IMR-90 (cell line): ENCODE results near the gene POLR2M. TPM values are rescaled to one million over a fixed set of nuclear protein-coding genes. Genes with fewer than 3 reads are reported as not detected.

Experiments used
- ATAC-seq: fragments of 200-7000 bp; cut with Tn5 transposase; 2 replicates; pipeline ENCODE4 v1.9.1; 2020; ENCODE audit warnings: low read depth, mild to moderate bottlenecking, moderate library complexity
- BruUV-seq: library from RNA; stranded (reverse); fragments of 400-500 nt; replicated peaks from 2 replicates; lab custom pipeline; 2021; lab: Mats Ljungman, UMichigan
- CTCF ChIA-PET: fragments of 300-600 bp; formaldehyde crosslinking; extraction: SDS; loops from one replicate; lab custom pipeline; 2021; ENCODE audit warnings: antibody characterized with exemption; lab: Yijun Ruan, JAX
- POLR2A ChIA-PET: fragments of 300-600 bp; sonication (Branson Sonifier 250); formaldehyde crosslinking; loops from one replicate; lab custom pipeline; 2022; ENCODE audit warnings: antibody characterized with exemption; ENCODE audit not compliant: unreplicated experiment; lab: Charles Lee
- DNase-seq: peaks from one replicate; pipeline ENCODE4 v3.0.0; 2013
- H2AFZ ChIP-seq: replicated peaks from 2 replicates; pipeline ENCODE3; 2013; ENCODE audit warnings: low read length, mild to moderate bottlenecking; ENCODE audit not compliant: poor library complexity
- H2AK5ac ChIP-seq: 2 replicates; pipeline ENCODE4 v1.6.1; 2013; ENCODE audit warnings: low read depth, low read length, inconsistent platforms
- H2AK9ac ChIP-seq: replicated peaks from 2 replicates; pipeline ENCODE3; 2013; ENCODE audit warnings: mild to moderate bottlenecking, low read depth, low read length, moderate library complexity; ENCODE audit not compliant: poor library complexity
- H2BK120ac ChIP-seq: 2 replicates; pipeline ENCODE4 v1.6.1; 2013; ENCODE audit warnings: low read depth, low read length, inconsistent platforms
- H2BK15ac ChIP-seq: 3 replicates; pipeline ENCODE4 v1.6.1; 2013; ENCODE audit warnings: low read depth, low read length, inconsistent platforms
- H2BK20ac ChIP-seq: 2 replicates; pipeline ENCODE4 v1.6.1; 2013; ENCODE audit warnings: low read depth, mild to moderate bottlenecking, inconsistent platforms, low read length, moderate library complexity
- H2BK5ac ChIP-seq: 2 replicates; pipeline ENCODE4 v1.6.1; 2013; ENCODE audit warnings: mild to moderate bottlenecking, low read depth, low read length, inconsistent platforms; ENCODE audit not compliant: poor library complexity, severe bottlenecking
- H3K14ac ChIP-seq: replicated peaks from 2 replicates; pipeline ENCODE4 v1.6.1; 2013; ENCODE audit warnings: low read depth, low read length, inconsistent platforms
- H3K18ac ChIP-seq: 2 replicates; pipeline ENCODE4 v1.6.1; 2013; ENCODE audit warnings: low read depth, low read length, control low read depth
- H3K23ac ChIP-seq: 2 replicates; pipeline ENCODE4 v1.6.1; 2013; ENCODE audit warnings: low read depth, low read length, inconsistent platforms
- H3K27ac ChIP-seq: 2 replicates; pipeline ENCODE4 v1.5.1; 2013; ENCODE audit warnings: mild to moderate bottlenecking, control low read depth, low read length; ENCODE audit not compliant: insufficient read depth
- H3K27me3 ChIP-seq: 2 replicates; pipeline ENCODE4 v1.6.1; 2013; ENCODE audit warnings: low read length; ENCODE audit not compliant: control insufficient read depth, insufficient read depth
- H3K36me3 ChIP-seq: 2 replicates; pipeline ENCODE4 v1.6.1; 2013; ENCODE audit warnings: low read length, mixed read lengths; ENCODE audit not compliant: control insufficient read depth, insufficient read depth
- H3K4ac ChIP-seq: 2 replicates; pipeline ENCODE4 v1.6.1; 2013; ENCODE audit warnings: low read depth, low read length, inconsistent platforms
- H3K4me1 ChIP-seq: 2 replicates; pipeline ENCODE4 v1.6.1; 2013; ENCODE audit warnings: low read length, mixed read lengths; ENCODE audit not compliant: control insufficient read depth, insufficient read depth
- H3K4me2 ChIP-seq: 2 replicates; pipeline ENCODE4 v1.6.1; 2013; ENCODE audit warnings: low read depth, mild to moderate bottlenecking, control low read depth, low read length, moderate library complexity
- H3K4me3 ChIP-seq: 2 replicates; pipeline ENCODE4 v1.5.1; 2013; ENCODE audit warnings: low read depth, mild to moderate bottlenecking, control low read depth, low read length, moderate library complexity; ENCODE audit not compliant: insufficient read depth
- H3K56ac ChIP-seq: 2 replicates; pipeline ENCODE4 v1.6.1; 2013; ENCODE audit warnings: low read length, inconsistent platforms; ENCODE audit not compliant: insufficient read depth; ENCODE audit errors: extremely low read depth
- H3K79me1 ChIP-seq, 2 experiments: 2 replicates each; pipeline ENCODE4 v1.6.1; 2013; ENCODE audit warnings: low read length in 2 of 2, inconsistent platforms in 1 of 2, low read depth in 1 of 2
- H3K9ac ChIP-seq: 2 replicates; pipeline ENCODE4 v1.6.1; 2013; ENCODE audit warnings: low read depth, low read length, control low read depth
- H3K9me1 ChIP-seq: 2 replicates; pipeline ENCODE4 v1.6.1; 2013; ENCODE audit warnings: low read length, inconsistent platforms; ENCODE audit not compliant: insufficient read depth
- H3K9me3 ChIP-seq: 2 replicates; pipeline ENCODE4 v1.6.1; 2013; ENCODE audit warnings: low read length; ENCODE audit not compliant: control insufficient read depth, insufficient read depth
- H4K20me1 ChIP-seq: 2 replicates; pipeline ENCODE4 v1.6.1; 2013; ENCODE audit warnings: low read length, inconsistent platforms; ENCODE audit not compliant: insufficient read depth
- H4K5ac ChIP-seq: 2 replicates; pipeline ENCODE4 v1.6.1; 2013; ENCODE audit warnings: mild to moderate bottlenecking, low read depth, low read length, control low read depth
- H4K8ac ChIP-seq, 2 experiments: 2 replicates each; pipeline ENCODE4 v1.6.1; 2013; ENCODE audit warnings: low read depth in 2 of 2, low read length in 2 of 2, control low read depth in 1 of 2, inconsistent platforms in 1 of 2
- H4K91ac ChIP-seq: 2 replicates; pipeline ENCODE4 v1.6.1; 2013; ENCODE audit warnings: low read depth, low read length, inconsistent platforms; ENCODE audit not compliant: insufficient read depth
- BHLHE40 ChIP-seq: fragments of 150-350 bp; IDR thresholded peaks from 2 replicates; pipeline ENCODE4 v1.6.1; 2016; ENCODE audit warnings: mild to moderate bottlenecking, low read depth, low read length
- FOS ChIP-seq: fragments of 150-350 bp; IDR thresholded peaks from 2 replicates; pipeline ENCODE4 v1.6.1; 2016; ENCODE audit warnings: low read depth, low read length
- MAFK ChIP-seq: IDR thresholded peaks from 2 replicates; pipeline ENCODE4 v1.6.1; 2012; ENCODE audit warnings: low read depth, low read length, improper control_type of control experiment
- MAZ ChIP-seq: IDR thresholded peaks from 2 replicates; pipeline ENCODE4 v1.6.1; 2012; ENCODE audit warnings: low read depth, mild to moderate bottlenecking, low read length, improper control_type of control experiment, moderate library complexity, borderline replicate concordance
- MXI1 ChIP-seq: IDR thresholded peaks from 2 replicates; pipeline ENCODE4 v1.6.1; 2012; ENCODE audit warnings: low read depth, mild to moderate bottlenecking, low read length, moderate library complexity, borderline replicate concordance
- NFE2L2 ChIP-seq: fragments of 150-350 bp; IDR thresholded peaks from 2 replicates; pipeline ENCODE4 v1.6.1; 2016; ENCODE audit warnings: low read depth, mild to moderate bottlenecking, low read length
- POLR2A ChIP-seq: IDR thresholded peaks from 2 replicates; pipeline ENCODE4 v1.6.1; 2012; ENCODE audit warnings: mild to moderate bottlenecking, low read depth, low read length
- RAD21 ChIP-seq: IDR thresholded peaks from 2 replicates; pipeline ENCODE4 v1.6.1; 2012; ENCODE audit warnings: low read length, improper control_type of control experiment
- RCOR1 ChIP-seq: IDR thresholded peaks from 2 replicates; pipeline ENCODE4 v1.6.1; 2012; ENCODE audit warnings: mild to moderate bottlenecking, low read length, improper control_type of control experiment; ENCODE audit not compliant: insufficient replicate concordance
- RFX5 ChIP-seq: IDR thresholded peaks from 2 replicates; pipeline ENCODE4 v1.8.0; 2012; ENCODE audit warnings: low read depth, mild to moderate bottlenecking, low read length, moderate library complexity
- WGBS, 2 experiments: methylation state at CpG; one replicate each; pipeline versions ENCODE4 v1.1.5 to v1.1.7; 2013; ENCODE audit warnings: missing lambda C conversion rate in 2 of 2; ENCODE audit not compliant: insufficient read length in 1 of 2; ENCODE audit errors: extremely low coverage in 2 of 2; 5-methylcytosine and 5-hydroxymethylcytosine counted together
- dilution Hi-C: fragments of 300-500 bp; cut with HindIII; formaldehyde crosslinking; loops from one replicate; pipeline ENCODE4 v1.14.3; 2018; ENCODE audit warnings: low sequenced_read_pairs; ENCODE audit not compliant: unreplicated experiment
- in situ Hi-C: fragments of 300-500 bp; cut with MboI; formaldehyde crosslinking; loops from 3 replicates; pipeline ENCODE4 v1.14.3; 2019; ENCODE audit warnings: low sequenced_read_pairs, inconsistent platforms, mixed read lengths
- intact Hi-C: fragments of 100-400 bp; cut with micrococcal nuclease; formaldehyde crosslinking; loops from 2 replicates; pipeline ENCODE4 v1.10.0; 2022
- polyA plus RNA-seq, 3 experiments: library from polyadenylated mRNA; depleted of rRNA; stranded (reverse); fragments of >200 nt; gene quantifications; 2 replicates each; pipeline ENCODE4 v1.2.3, GENCODE V29; 2012; ENCODE audit warnings: low replicate concordance in 1 of 3
- total RNA-seq: library from RNA; depleted of rRNA; stranded (reverse); fragments of >200 nt; gene quantifications from 2 replicates; pipeline ENCODE4 v1.2.3, GENCODE V29; 2012
- TF ChIP-seq, protein P1 (sequence below): fragments of 150-350 bp; IDR thresholded peaks from 2 replicates; pipeline ENCODE4 v1.6.1; 2016; ENCODE audit warnings: low read depth, mild to moderate bottlenecking, low read length, moderate library complexity, borderline replicate concordance
- TF ChIP-seq, protein P2 (sequence below): fragments of 150-350 bp; IDR thresholded peaks from 2 replicates; pipeline ENCODE4 v1.6.1; 2017; ENCODE audit warnings: mild to moderate bottlenecking, antibody characterized with exemption, low read length, low read depth

The POLR2M gene
- total and polyA plus RNA-seq, 2 of the 4 experiments (the other 2 are of a cell fraction) = 60.8 to 117 TPM

DNA sequence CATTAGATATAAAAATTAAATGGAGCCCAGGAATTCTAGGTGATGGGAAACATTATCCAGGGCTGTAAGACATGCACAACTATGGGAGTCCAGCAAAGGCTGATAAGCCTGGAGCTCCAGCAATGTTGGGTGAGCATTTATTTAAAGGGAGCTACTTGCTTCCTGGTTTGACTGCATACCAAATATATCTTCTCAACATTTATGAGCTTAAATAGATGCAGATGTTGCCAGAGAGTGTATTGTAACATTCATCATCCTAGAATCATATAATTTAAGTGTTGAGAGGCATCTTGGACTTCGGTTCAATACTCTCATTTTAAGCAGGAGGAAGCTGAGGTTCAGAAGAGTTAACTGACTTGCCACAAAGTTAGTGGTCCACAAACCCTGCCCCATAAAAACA lies 12.2 kb upstream of the POLR2M start:
- WGBS, 2 experiments = no CpG with 5 or more reads among the region's 1 CpG
- POLR2A ChIA-PET = no interaction called here
- CTCF ChIA-PET = interaction anchor here (0.6 to 1.0 kb wide), 2 partner anchors 10 to 26 kb away, joined by 3 read pairs; no protein-coding TSS in a partner anchor

More for the DNA sequence above, 12.2 kb upstream of the POLR2M start:
- in situ Hi-C loops (no loop called here), intact Hi-C loops (no loop called here), dilution Hi-C loops (no loop called here)
- ATAC-seq (no peak), DNase-seq (no peak)
- H3K9me3 ChIP-seq = no peaks in the 10 kb centered on the region
- no peak overlapping the region for H2AFZ ChIP-seq
- H3K9me1 ChIP-seq = no peaks in the 10 kb centered on the region
- H3K4me2 ChIP-seq = no peak overlapping the region
- H3K9ac ChIP-seq = no peak overlapping the region
- no peak overlapping the region for H3K56ac ChIP-seq
- no peaks in the 10 kb centered on the region for H3K36me3 ChIP-seq
- H3K79me1 ChIP-seq = no peaks in the 10 kb centered on the region
- H2BK20ac ChIP-seq = no peak overlapping the region
- H4K5ac ChIP-seq = no peak overlapping the region
- peaks cover 1% of the 10 kb centered on the region; the same call in 1 of the 2 replicates for H3K27me3 ChIP-seq
- H2BK5ac ChIP-seq = no peak overlapping the region
- H3K18ac ChIP-seq = no peak overlapping the region
- TF ChIP-seq POLR2A = no peak
- TF ChIP-seq RCOR1 = no peak
- TF ChIP-seq RFX5 = no peak
- no peak for TF ChIP-seq MXI1
- no peak for TF ChIP-seq MAZ
- TF ChIP-seq RAD21 = no peak
- TF ChIP-seq, protein P1, sequence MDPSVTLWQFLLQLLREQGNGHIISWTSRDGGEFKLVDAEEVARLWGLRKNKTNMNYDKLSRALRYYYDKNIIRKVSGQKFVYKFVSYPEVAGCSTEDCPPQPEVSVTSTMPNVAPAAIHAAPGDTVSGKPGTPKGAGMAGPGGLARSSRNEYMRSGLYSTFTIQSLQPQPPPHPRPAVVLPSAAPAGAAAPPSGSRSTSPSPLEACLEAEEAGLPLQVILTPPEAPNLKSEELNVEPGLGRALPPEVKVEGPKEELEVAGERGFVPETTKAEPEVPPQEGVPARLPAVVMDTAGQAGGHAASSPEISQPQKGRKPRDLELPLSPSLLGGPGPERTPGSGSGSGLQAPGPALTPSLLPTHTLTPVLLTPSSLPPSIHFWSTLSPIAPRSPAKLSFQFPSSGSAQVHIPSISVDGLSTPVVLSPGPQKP = no peak
- TF ChIP-seq NFE2L2 = no peak
- no peak for TF ChIP-seq FOS
- TF ChIP-seq MAFK = no peak
- TF ChIP-seq BHLHE40 = no peak
- TF ChIP-seq, protein P2, sequence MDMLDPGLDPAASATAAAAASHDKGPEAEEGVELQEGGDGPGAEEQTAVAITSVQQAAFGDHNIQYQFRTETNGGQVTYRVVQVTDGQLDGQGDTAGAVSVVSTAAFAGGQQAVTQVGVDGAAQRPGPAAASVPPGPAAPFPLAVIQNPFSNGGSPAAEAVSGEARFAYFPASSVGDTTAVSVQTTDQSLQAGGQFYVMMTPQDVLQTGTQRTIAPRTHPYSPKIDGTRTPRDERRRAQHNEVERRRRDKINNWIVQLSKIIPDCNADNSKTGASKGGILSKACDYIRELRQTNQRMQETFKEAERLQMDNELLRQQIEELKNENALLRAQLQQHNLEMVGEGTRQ = no peak
- H2BK15ac ChIP-seq = no peak overlapping the region
- no peaks in the 10 kb centered on the region for H4K20me1 ChIP-seq
- no peak overlapping the region for H4K8ac ChIP-seq
- H3K23ac ChIP-seq = no peak overlapping the region
- H3K14ac ChIP-seq = no peak overlapping the region
- H3K27ac ChIP-seq = no peak overlapping the region
- no peaks in the 10 kb centered on the region for H3K4me1 ChIP-seq
- no peak overlapping the region for H2BK120ac ChIP-seq
- H3K4ac ChIP-seq = no peak overlapping the region
- no peak overlapping the region for H2AK9ac ChIP-seq
- BruUV-seq = no TSS peak
- H3K4me3 ChIP-seq = no peak overlapping the region
- H4K91ac ChIP-seq = no peak overlapping the region
- no peak overlapping the region for H2AK5ac ChIP-seq
